GM19468 (cell line): ENCODE results near the gene BBOX1.
"Not testable (repeated sequence)": the region's sequence is repeated elsewhere in the genome, so short reads cannot be mapped to it uniquely, and the experiment has no call there.

Source experiments
- ATAC-seq: cut with Tn5 transposase; IDR thresholded peaks from one replicate; pipeline ENCODE4 v1.9.1; 2021; ENCODE audit warnings: mild to moderate bottlenecking, moderate library complexity, moderate number of reproducible peaks; ENCODE audit not compliant: unreplicated experiment; ENCODE audit errors: extremely low read depth

The BBOX1 gene

DNA sequence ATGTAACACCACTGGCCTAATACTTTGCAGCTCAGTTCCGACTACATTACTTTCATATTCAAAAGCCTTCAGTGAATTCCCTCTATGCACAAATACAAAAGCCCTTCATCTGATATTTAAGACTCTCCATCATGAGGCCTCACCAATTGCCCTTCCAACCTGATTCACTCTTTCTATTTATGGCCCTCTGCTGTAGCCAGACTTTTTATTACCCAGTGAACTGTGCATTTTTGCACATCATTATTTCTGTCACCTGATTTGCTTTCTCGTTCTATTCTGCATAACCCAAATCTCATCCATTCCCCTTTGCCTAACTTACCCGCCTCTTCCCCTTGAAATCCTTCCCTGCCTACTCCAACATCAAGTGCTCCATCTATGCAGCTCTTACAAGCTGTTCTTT, 78.3 kb downstream of the BBOX1 start:
- no peak for ATAC-seq

DNA sequence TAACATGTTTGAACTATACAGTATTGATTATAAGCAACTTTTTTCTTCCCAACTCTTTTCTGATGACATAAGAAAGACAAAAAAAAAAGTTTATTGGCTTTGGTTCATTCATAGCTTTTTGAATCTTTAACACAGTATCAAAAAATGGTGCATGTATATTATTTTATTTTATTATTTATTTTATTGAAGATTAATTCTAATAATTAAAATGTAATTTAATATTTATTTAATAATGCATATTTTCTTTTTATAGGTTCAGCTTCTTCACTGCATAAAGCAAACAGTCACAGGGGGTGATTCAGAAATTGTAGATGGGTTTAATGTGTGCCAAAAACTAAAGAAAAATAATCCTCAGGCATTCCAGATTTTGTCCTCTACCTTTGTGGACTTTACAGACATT, 78.8 kb downstream of the BBOX1 start:
- no peak for ATAC-seq

DNA sequence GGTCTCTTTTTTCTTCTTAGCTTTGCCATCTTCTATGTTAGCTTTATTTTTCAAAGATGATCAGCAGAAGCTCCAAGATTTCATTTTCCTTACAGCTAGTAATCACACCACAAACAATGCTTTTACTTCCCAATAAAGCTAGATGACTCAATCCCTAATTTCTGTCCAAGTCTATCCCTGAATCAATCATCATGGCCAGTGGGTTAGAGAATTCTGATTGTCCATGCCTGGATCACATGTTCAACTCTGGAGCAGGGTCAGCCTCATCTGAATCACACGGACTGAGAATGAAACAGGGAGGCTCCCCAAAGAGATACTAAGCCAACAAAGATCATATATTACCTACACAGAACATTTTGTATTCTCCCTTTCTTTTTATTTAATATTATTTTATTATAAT, 79.6 kb downstream of the BBOX1 start:
- no peak for ATAC-seq

DNA sequence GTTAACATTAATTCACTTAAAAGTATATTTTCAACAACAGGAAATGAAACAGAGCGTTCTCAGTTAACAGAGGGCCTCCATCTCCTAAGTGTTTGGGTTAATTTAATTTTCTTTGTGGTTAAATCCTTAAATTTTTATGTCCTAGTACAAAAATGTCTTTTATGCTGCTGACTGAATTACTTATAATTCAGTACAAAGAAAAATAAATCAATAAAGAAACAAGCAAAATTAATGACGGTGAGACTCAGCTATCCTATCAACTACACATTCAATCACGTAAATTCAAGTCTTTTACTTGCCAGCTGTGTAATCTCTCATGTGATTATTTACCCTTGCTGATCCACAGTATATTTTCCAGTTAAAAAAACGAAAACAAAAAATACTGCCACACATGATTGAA, 81.4 kb downstream of the BBOX1 start:
- no peak for ATAC-seq

DNA sequence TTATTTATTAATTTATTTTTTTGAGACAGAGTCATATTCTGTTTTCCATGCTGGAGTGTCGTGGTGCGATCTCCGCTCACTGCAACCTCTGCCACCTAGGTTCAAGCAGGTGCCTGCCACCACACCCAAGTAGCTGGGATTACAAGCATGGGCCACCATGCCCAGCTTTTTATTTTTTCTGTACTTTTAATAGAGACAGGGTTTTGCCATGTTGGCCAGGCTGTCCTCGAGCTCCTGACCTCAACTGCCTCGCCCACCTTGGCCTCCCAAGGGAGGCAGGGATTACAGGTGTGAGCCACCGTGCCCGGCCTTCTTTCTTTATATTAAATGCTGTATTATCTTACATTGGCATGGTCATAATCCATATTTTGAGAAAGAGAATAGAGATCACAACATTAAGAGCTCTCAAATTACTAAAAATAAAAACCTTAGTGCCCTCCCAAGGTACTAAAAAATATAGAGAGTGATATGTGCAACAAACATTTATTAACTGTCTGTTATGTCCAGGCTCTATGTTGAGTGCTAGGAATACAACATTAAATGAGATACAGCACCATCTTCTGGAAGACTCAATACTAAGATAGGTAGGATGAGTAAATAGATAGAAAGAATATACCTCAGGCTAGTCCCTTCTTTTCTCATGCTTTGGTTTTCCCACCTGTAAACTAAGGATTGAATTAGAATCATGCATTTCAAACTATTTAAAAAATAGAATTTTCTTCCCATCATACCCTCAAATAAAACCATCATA, 84.1 kb downstream of the BBOX1 start:
- ATAC-seq: no peak

DNA sequence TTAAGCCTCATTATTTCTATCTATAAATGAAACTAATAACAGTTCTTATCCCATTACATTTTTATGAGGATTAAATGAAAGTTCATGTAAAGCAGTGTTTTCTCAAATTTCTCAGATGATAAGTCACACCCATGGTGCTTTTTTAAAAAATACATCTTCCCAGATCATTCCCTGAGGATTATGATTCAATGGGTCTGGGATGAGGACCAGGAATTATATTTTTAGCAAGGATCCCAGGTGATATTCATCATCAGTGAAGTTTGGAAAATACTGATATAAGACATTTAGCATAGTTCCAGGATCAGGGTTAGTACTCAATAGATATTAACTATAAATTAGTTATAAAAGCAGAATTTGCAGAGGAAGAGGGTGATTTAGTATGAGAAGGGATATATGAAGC, 89.1 kb downstream of the BBOX1 start:
- ATAC-seq: no peak

DNA sequence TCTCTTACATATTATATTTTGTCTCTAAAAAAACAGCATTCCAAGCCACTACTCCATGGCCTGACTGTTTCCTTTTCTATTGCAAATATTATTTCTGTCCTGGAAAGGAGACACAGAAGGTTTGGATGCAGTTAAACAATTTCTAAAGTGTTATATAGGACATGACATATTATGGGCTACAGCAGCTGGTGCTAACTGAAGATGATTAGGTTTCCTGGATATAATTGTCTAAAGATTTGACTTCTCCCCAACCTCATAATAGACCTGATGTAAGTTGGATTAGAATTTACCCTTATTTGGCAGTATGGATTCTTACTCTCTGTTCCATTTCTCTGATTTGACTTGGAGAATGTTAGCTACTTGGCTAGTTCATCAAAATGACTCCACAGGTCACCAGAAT, 90.2 kb downstream of the BBOX1 start:
- no peak for ATAC-seq

DNA sequence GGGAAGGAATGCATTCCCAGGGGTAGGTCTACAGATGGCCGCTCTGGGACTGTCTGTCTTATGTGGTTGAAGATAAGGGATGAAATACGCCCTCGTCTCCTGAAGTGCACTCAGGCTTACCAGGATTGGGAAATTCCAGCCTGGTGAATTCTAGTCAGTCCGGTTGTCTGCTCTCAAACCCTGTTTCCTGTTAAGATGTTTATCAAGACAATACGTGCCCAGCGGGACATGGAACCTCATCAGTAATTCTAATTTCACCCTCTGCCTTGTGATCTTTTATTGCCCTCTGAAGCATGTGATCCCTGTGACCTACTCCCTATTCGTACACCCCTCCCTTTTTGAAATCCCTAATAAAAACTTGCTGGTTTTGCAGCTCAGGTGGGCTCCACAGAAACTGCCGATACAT, 95.3 kb downstream of the BBOX1 start:
- not testable (repeated sequence) for ATAC-seq

DNA sequence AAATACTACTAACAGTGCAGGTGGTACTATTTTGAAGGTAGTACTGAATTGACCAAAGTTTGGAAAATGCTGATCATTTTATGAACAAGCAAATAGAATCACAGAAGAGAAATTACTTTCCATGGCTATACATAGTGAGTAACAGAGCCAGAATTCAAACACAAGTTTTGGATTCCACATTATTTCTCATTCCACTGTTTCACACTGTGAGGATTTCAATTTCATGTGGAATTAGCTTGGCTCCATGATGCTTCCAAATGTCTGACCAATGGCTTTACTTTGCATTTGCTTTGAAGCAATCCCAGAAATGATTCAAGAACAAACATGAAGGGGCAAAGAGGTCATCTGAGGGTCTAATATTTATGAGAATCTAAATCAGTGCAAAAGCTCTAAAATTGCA, 98.1 kb downstream of the BBOX1 start:
- no peak for ATAC-seq

DNA sequence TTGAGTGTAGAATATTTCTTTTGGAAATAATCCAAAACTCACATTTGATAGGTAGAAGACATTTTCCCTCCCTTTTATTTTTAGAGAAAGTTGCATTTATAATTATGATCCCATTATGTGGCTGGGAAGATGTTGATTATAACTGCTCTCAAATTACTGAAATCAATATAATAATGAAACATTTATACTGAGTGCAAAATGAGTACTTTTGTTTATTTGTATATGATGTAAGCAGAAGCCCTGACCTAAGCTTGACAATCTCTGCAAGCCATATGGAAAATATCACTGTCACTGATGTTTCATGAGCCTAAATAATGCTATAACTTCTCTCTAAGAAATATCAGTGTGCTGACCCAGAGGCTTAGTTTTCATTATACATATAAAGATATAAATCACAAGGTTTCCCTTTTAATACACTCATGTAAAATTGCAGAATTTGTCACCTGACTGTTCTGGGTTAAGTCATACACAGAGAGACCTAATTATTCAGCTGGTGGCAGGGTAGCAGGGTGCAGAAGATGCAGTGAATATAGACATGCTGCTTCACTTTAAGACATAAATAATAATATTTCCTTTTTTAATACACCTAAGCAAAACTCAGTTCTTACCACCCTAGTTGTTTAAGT, 99.2 kb downstream of the BBOX1 start:
- no peak for ATAC-seq

DNA sequence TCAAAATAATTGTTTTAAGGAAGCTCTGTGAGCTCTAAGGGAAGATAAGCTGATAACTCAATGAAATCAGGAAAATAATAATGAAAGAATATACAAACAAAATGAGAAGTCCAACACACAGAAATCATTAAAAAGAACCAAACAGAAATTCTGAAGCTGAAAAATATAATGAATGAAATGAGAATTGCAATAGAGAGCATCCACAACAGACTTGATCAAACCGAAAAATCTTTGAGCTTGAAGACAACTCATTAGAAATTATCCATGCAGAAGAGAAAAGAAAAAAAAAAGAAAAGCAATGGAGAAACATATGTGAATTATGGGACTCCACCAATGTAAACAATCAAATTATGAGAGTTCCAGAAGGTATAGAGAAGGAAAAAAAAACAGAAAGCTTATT, 101.0 kb downstream of the BBOX1 start:
- ATAC-seq: no peak

DNA sequence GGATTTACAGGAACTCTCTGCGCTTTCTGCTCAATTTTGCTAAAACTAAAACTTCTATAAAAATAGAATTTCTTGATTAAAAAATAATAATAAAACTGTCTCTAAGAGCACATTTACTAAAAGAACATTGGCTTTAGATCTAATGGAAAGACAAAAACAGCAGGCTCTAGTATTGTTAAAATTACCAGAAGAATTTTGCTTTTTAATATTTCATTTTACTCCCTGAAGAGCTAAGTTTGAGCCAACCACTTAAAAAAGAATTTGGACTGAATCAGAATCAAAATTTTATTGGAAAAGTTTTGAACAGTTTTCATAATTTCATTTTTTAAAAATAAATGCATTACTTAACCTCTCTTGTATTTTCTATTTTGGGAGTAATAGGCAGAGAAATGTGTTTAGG, 107.3 kb downstream of the BBOX1 start:
- ATAC-seq: no peak

DNA sequence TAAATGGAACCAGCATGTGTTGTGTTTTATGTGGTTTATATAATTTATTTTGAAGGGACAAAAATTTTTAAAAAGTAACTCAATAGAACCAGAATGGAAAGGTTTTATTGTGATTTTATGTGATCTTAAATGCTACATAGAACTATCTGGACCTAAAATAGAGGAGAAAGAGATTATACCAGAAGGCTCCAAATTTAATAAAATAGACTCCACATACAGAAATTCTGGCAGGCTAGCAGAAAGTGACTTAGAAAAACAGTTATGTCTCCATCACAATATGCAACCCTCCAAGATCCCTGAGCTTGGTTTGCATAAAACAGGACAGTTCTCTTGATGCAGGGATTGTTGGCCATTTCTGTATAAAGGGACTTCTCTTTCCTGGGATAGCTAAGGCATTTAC, 107.9 kb downstream of the BBOX1 start:
- no peak for ATAC-seq

DNA sequence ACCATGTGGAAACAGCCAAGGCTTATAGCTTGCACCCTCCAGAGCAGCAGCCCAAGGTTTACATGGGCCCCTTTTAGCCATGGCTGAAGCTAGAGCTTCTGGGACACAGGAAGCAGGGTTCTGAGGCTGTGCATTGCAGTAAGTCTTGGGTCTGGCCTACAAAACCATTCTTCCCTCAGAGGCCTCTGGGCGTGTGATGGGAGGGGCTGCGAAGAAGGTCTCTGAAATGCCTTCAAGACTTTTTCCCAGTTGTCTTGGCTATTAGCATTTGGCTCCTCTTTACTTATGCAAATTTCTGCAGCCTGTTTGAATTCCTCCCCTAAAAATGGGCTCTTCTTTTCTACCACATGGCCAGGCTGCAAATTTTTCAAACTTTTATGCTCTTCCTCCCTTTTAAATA, 109.5 kb downstream of the BBOX1 start:
- no peak for ATAC-seq

DNA sequence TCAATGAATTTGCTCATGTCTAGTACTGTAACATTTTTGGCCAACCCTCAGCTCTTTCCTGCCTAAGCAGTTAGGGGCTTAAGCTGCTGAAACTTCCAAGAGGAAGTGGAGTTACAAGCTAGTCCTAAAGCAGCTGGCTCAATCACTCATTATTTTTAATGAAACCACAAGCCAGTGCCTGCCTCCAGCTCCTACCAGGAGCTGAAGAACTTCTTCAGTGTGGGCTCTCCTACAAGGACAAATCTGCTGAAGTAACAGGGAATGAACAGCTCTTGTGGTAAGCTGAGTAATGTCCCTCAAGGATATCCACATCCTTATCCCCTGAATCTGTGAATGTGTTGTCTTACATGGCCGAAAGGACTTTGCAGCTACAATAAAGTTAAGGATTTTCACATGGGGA, 112.5 kb downstream of the BBOX1 start:
- ATAC-seq: no peak

DNA sequence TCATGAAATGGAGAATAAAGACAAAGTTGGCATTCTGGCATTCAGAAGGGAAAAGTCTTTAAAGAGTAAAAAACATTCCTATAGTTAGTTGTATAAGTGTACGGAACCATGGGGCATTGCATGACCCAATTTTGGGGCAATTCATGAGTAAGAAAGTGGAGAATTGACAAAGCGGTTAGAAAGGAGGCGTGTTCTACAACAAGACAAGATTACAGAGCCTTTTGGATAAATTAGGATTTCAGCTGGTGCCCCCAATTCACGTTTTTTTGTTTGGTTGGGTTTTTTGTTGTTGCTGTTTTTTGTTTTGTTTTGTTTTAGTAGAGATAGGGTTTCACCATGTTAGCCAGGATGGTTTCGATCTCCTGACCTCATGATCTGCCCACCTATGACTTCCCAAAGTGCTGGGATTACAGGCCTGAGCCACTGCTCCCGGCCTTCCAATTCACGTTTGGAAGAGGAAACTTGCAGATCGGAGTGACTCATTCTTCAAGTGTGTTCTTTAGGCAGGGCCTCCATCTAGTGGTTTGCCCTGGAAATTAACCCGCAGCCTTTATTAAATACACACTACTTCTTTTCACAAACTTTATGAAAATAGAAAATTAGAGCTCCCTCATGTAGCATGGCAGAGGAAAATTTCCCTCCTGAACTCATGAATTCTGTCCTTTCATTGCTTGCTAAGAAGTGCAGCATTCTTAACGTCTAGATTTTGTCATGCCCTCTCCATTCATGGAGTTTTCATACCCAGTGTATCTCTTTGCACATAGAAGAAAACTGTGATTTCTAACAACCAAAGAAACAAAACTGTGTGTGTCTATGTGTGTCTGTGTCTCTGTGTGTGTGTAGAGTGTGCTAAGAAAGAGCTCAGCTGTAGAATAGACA, 118.1 kb downstream of the BBOX1 start:
- ATAC-seq: peak; percentile 56

DNA sequence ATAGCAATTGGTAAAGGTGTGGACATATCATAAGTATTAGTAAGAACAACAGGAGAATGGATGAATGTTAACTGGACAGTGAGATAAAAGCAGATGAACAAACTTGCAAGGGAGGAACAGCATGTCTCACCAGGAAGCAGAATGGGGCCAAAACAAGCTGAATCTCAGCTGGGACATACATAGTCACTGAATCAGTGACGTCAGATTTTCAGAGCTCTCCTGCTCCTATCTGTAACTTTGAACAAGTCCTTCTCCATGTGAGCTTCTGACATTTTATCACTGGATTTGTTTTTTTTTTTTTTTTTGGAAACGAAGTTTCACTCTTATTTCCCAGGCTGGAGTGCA, 118.7 kb downstream of the BBOX1 start:
- no peak for ATAC-seq

DNA sequence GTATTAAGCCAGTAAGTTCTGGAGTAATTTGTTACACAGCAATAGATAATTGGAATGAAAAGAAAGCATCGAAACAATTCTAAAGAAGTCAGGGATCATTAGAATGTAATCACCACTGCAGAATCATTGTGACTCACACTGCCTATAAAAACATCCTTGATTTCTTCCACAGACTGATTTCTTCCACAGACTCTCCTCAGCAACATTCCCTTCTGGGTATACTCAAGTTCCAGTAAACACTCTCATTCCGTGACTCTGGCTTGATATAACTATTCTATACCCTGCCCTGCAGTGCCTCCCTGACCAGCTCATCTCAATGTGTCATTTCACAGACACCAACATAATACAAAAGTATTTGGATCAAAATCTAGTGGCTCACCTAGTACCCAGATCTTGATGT, 120.5 kb downstream of the BBOX1 start:
- no peak for ATAC-seq

DNA sequence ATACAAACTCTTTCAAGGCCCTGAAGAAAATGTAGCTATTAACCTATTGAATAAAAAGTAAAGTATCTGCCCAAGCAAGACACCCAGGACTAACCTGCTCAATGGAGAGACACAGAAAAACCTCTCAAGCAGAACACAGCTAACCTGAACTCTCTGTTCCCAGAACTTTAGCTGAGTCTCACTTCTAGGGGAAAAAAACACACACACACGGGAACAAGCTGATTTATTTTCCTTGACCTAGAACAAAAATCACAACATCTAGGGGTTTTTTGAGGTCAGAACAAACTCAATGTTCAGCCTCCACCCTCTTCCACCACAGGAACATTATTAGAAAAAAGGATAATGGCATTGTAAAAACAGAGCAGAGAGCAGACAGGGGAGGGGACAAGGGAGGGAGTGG, 121.6 kb downstream of the BBOX1 start:
- ATAC-seq: no peak

DNA sequence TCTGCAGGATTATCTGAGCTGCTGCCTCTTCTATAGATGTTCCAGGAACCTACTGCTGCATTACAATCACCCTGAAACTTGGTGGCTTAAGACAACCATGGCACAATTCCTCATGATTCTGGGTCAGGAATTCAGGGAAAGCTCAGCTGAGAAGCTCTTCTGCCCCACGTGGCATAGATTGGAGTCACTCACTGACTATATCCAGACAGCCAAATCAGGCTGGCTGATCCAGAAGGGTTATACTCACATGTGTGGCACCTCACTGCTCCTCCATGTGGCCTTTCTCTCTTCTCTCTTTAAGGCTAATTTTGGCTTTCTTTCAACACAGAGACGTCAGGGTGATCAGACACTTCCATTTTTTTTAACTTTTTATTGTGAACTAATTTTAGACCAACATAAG, 125.5 kb downstream of the BBOX1 start:
- ATAC-seq: no peak

DNA sequence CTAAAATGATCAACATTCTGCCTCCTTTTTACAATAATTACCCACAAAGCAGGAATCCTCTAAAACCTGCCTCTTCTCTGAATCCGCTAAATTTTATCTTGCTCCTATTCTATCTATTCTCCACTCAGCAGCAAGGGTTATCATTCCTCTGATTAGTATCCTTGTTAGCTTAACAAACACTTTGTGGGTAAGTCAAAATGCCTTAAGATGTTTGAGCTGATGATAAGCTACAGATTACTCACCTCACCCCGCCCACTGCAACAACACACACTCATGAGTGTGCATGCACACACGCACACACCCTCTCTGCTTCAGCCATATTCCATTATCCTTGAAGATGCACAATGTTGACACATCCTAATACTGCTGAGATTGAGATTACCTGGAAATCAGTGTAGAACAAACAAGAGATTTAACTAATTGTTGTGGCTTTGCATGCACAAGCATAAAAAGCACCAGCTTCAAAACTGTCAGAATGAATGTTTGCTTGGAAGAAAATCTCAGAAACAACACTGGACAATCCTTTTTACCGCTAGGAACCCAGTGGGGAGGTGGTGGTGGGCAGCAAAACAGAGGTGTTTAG, 130.9 kb downstream of the BBOX1 start:
- no peak for ATAC-seq
